ENCODE data around the gene MTPN. TPM values are rescaled to one million over a fixed set of nuclear protein-coding genes. Genes with fewer than 3 reads are reported as not detected.

The MTPN gene
- total RNA-seq, 1 experiment from 2014 or later: 73.2 TPM

- in situ Hi-C loops (cut with HindIII; ENCODE audit: low pct_unique_long_range_greater_than_20kb, low sequenced_read_pairs): no loop called here
- DNase-seq (ENCODE audit: low read depth): no peak
Observed at GRCh38 chr7:135938086-135938485, 39.1 kb downstream of the MTPN start.

- DNase-seq (ENCODE audit: low read depth): no peak
Observed at GRCh38 chr7:135936497-135937217, 40.5 kb downstream of the MTPN start.

GRCh38 chr7:135934651-135935050 lies 42.5 kb downstream of the MTPN start:
- DNase-seq (ENCODE audit: low read depth): no peak
- in situ Hi-C loops (cut with HindIII; ENCODE audit: low pct_unique_long_range_greater_than_20kb, low sequenced_read_pairs): no loop called here

More at GRCh38 chr7:135936497-135937217, 40.5 kb downstream of the MTPN start:
- in situ Hi-C loops (cut with HindIII; ENCODE audit: low pct_unique_long_range_greater_than_20kb, low sequenced_read_pairs): no loop called here

GRCh38 chr7:135933509-135934188 lies 43.5 kb downstream of the MTPN start:
- no peak for DNase-seq (ENCODE audit: low read depth)
- in situ Hi-C loops (cut with HindIII; ENCODE audit: low pct_unique_long_range_greater_than_20kb, low sequenced_read_pairs): no loop called here

GRCh38 chr7:135932131-135932530 lies 45.0 kb downstream of the MTPN start:
- DNase-seq (ENCODE audit: low read depth): no peak
- in situ Hi-C loops (cut with HindIII; ENCODE audit: low pct_unique_long_range_greater_than_20kb, low sequenced_read_pairs): no loop called here

- in situ Hi-C loops (cut with HindIII; ENCODE audit: low pct_unique_long_range_greater_than_20kb, low sequenced_read_pairs): no loop called here
- peak; percentile 53 for DNase-seq (ENCODE audit: low read depth)
Observed at GRCh38 chr7:135930565-135931461, 46.3 kb downstream of the MTPN start.

GRCh38 chr7:135929722-135930141 lies 47.4 kb downstream of the MTPN start:
- in situ Hi-C loops (cut with HindIII; ENCODE audit: low pct_unique_long_range_greater_than_20kb, low sequenced_read_pairs): no loop called here
- DNase-seq (ENCODE audit: low read depth): peak; percentile 76

GRCh38 chr7:135929249-135929648 lies 47.9 kb downstream of the MTPN start:
- in situ Hi-C loops (cut with HindIII; ENCODE audit: low pct_unique_long_range_greater_than_20kb, low sequenced_read_pairs): no loop called here
- DNase-seq (ENCODE audit: low read depth): no peak

GRCh38 chr7:135928136-135928535 lies 49.0 kb downstream of the MTPN start:
- in situ Hi-C loops (cut with HindIII; ENCODE audit: low pct_unique_long_range_greater_than_20kb, low sequenced_read_pairs): no loop called here

GRCh38 chr7:135925210-135925609 lies 51.9 kb downstream of the MTPN start:
- in situ Hi-C loops (cut with HindIII; ENCODE audit: low pct_unique_long_range_greater_than_20kb, low sequenced_read_pairs): no loop called here
- DNase-seq (ENCODE audit: low read depth): no peak

More at GRCh38 chr7:135928136-135928535, 49.0 kb downstream of the MTPN start:
- no peak for DNase-seq (ENCODE audit: low read depth)

- in situ Hi-C loops (cut with HindIII; ENCODE audit: low pct_unique_long_range_greater_than_20kb, low sequenced_read_pairs): no loop called here
- DNase-seq (ENCODE audit: low read depth): peak; percentile 44
Observed at GRCh38 chr7:135924302-135924701, 52.9 kb downstream of the MTPN start.

- in situ Hi-C loops (cut with HindIII; ENCODE audit: low pct_unique_long_range_greater_than_20kb, low sequenced_read_pairs): no loop called here
Observed at GRCh38 chr7:135922263-135922662, 54.9 kb downstream of the MTPN start.

GRCh38 chr7:135920478-135920877 lies 56.7 kb downstream of the MTPN start:
- DNase-seq (ENCODE audit: low read depth): no peak
- in situ Hi-C loops (cut with HindIII; ENCODE audit: low pct_unique_long_range_greater_than_20kb, low sequenced_read_pairs): no loop called here

More at GRCh38 chr7:135922263-135922662, 54.9 kb downstream of the MTPN start:
- no peak for DNase-seq (ENCODE audit: low read depth)

GRCh38 chr7:135919071-135919841 lies 57.9 kb downstream of the MTPN start:
- in situ Hi-C loops (cut with HindIII; ENCODE audit: low pct_unique_long_range_greater_than_20kb, low sequenced_read_pairs): no loop called here

GRCh38 chr7:135918134-135918533 lies 59.0 kb downstream of the MTPN start:
- in situ Hi-C loops (cut with HindIII; ENCODE audit: low pct_unique_long_range_greater_than_20kb, low sequenced_read_pairs): no loop called here
- no peak for DNase-seq (ENCODE audit: low read depth)

More at GRCh38 chr7:135919071-135919841, 57.9 kb downstream of the MTPN start:
- DNase-seq (ENCODE audit: low read depth): no peak

GRCh38 chr7:135917721-135918120 lies 59.4 kb downstream of the MTPN start:
- DNase-seq (ENCODE audit: low read depth): no peak

GRCh38 chr7:135914346-135914745 lies 62.8 kb downstream of the MTPN start:
- no peak for DNase-seq (ENCODE audit: low read depth)
- in situ Hi-C loops (cut with HindIII; ENCODE audit: low pct_unique_long_range_greater_than_20kb, low sequenced_read_pairs): no loop called here

More at GRCh38 chr7:135917721-135918120, 59.4 kb downstream of the MTPN start:
- in situ Hi-C loops (cut with HindIII; ENCODE audit: low pct_unique_long_range_greater_than_20kb, low sequenced_read_pairs): no loop called here

- in situ Hi-C loops (cut with HindIII; ENCODE audit: low pct_unique_long_range_greater_than_20kb, low sequenced_read_pairs): no loop called here
Observed at GRCh38 chr7:135913404-135913803, 63.8 kb downstream of the MTPN start.

More at GRCh38 chr7:135913404-135913803, 63.8 kb downstream of the MTPN start:
- no peak for DNase-seq (ENCODE audit: low read depth)
